CD4-positive, alpha-beta T cell (primary cell): ENCODE data around the gene TMOD3. TPM values are rescaled to one million over a fixed set of nuclear protein-coding genes. Genes with fewer than 3 reads are reported as not detected.

Experiments
- ATAC-seq: fragments of 200-7000 bp; cut with Tn5 transposase; one replicate; pipeline ENCODE4 v1.10.0; 2022; ENCODE audit warnings: mild to moderate bottlenecking; ENCODE audit not compliant: poor library complexity
- CTCF ChIA-PET: fragments of 350-600 bp; sonication (Branson Sonifier 250); formaldehyde crosslinking; loops from one replicate; lab custom pipeline; 2021; ENCODE audit warnings: antibody characterized with exemption, inconsistent platforms; lab: Charles Lee
- POLR2A ChIA-PET: fragments of 350-600 bp; sonication (Branson Sonifier 250); formaldehyde crosslinking; loops from one replicate; lab custom pipeline; 2021; ENCODE audit warnings: antibody characterized with exemption, inconsistent platforms; lab: Charles Lee
- DNase-seq, 14 experiments: peaks; one replicate each; pipeline ENCODE4 v3.0.0-alpha.2; 2013 to 2020; ENCODE audit warnings: mixed read lengths in 2 of 14
- H3K27ac ChIP-seq, 2 donors: one replicate each; pipeline versions ENCODE4 v1.5.1 to v1.7.0; 2013; ENCODE audit warnings: low read length in 2 of 2, low read depth in 1 of 2, mild to moderate bottlenecking in 1 of 2
- H3K27me3 ChIP-seq, 2 experiments: 1 replicate in 1 of 2; 2 replicates in 1 of 2; pipeline versions ENCODE4 v1.6.1 to v1.7.0; 2013; ENCODE audit warnings: low read length in 2 of 2, control low read depth in 1 of 2, mild to moderate bottlenecking in 1 of 2, moderate library complexity in 1 of 2; ENCODE audit not compliant: insufficient read depth in 2 of 2, control insufficient read depth in 1 of 2
- H3K36me3 ChIP-seq: one replicate; pipeline ENCODE4 v1.6.1; 2013; ENCODE audit warnings: low read length, control low read depth; ENCODE audit not compliant: insufficient read depth
- H3K4me1 ChIP-seq: one replicate; pipeline ENCODE4 v1.6.1; 2013; ENCODE audit warnings: low read length, control low read depth; ENCODE audit not compliant: insufficient read depth
- H3K4me3 ChIP-seq: one replicate; pipeline ENCODE4 v1.5.1; 2013; ENCODE audit warnings: mild to moderate bottlenecking, low read length, moderate library complexity
- H3K9me3 ChIP-seq, 2 experiments: 1 replicate in 1 of 2; 2 replicates in 1 of 2; pipeline versions ENCODE4 v1.6.1 to v1.7.0; 2013; ENCODE audit warnings: low read length in 2 of 2, mild to moderate bottlenecking in 2 of 2, control low read depth in 1 of 2, moderate library complexity in 1 of 2; ENCODE audit not compliant: control insufficient read depth in 1 of 2, insufficient read depth in 1 of 2
- H3K27ac Mint-ChIP-seq: one replicate; pipeline ENCODE4 v1.8.0; 2020; ENCODE audit warnings: mixed read lengths
- H3K27me3 Mint-ChIP-seq: one replicate; pipeline ENCODE4 v1.8.0; 2021; ENCODE audit warnings: mixed read lengths
- H3K36me3 Mint-ChIP-seq: one replicate; pipeline ENCODE4 v1.8.0; 2021; ENCODE audit warnings: low read depth, mixed read lengths
- H3K4me1 Mint-ChIP-seq: one replicate; pipeline ENCODE4 v1.8.0; 2021; ENCODE audit warnings: low read depth, mixed read lengths
- H3K4me3 Mint-ChIP-seq: one replicate; pipeline ENCODE4 v1.8.0; 2020; ENCODE audit warnings: mild to moderate bottlenecking, mixed read lengths
- H3K9me3 Mint-ChIP-seq: one replicate; pipeline ENCODE4 v1.8.0; 2020; ENCODE audit warnings: mixed read lengths
- CTCF ChIP-seq: fragments of 200-600 bp; IDR thresholded peaks from one replicate; pipeline ENCODE4 v1.8.0; 2022; ENCODE audit warnings: antibody characterized with exemption, mild to moderate bottlenecking
- intact Hi-C, 2 experiments: fragments of 100-400 bp; cut with DNase I in 1 of 2; cut with micrococcal nuclease in 1 of 2; formaldehyde crosslinking; loops; one replicate each; pipeline versions ENCODE4 v1.15.1 to v1.9.0; 2023 to 2025; cut with DNase I, micrococcal nuclease
- total RNA-seq, 174 experiments: library from RNA in 2 of 174; stranded (reverse) in 2 of 174; gene quantifications; one replicate each; pipeline ENCODE4 v1.2.3 and lab custom pipeline; 2021 to 2026

TMOD3 gene
- total RNA-seq, 2 experiments from 2014 or later, result 37.6 to 39.0 TPM

DNA sequence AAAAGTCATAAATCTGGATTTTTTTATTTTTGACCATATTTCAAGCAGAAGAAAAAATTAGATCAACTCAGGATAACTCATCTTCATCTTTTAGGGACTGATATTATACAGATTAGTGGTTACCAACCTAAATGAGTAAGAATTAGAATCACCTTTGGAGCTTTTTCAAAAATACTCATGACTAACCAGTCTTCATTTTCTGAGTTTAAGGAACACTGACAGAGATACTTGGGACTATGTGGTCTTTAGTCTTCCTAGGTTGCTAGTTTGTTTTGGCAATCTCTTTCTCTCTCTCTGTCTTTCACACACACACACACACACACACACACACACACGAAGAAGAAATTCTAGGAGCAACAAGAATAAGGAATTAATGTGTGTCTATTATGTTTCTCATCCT, 50.1 kb downstream of the TMOD3 start:
- ChIA-PET CTCF (no interaction called here), POLR2A (no interaction called here)
- Histone ChIP-seq H3K36me3 (peaks cover 29% of the 10 kb centered on the region), H3K4me3 (no peak overlapping the region), H3K9me3 (no peaks in the 10 kb centered on the region), H3K27ac (no peak overlapping the region), H3K4me1 (no peaks in the 10 kb centered on the region), H3K27me3 (no peaks in the 10 kb centered on the region)
- peaks cover 31% of the 10 kb centered on the region for H3K4me1 Mint-ChIP-seq
- H3K36me3 Mint-ChIP-seq, result peaks cover 67% of the 10 kb centered on the region
- peak overlapping the region; percentile 63 for H3K27ac Mint-ChIP-seq
- no peaks in the 10 kb centered on the region for H3K27me3 Mint-ChIP-seq
- TF ChIP-seq CTCF, result no peak
- ATAC-seq, result no peak
- intact Hi-C loops, result no loop called here
- no peaks in the 10 kb centered on the region for H3K9me3 Mint-ChIP-seq
- H3K4me3 Mint-ChIP-seq, result no peak overlapping the region
- DNase-seq, result no peak

DNA sequence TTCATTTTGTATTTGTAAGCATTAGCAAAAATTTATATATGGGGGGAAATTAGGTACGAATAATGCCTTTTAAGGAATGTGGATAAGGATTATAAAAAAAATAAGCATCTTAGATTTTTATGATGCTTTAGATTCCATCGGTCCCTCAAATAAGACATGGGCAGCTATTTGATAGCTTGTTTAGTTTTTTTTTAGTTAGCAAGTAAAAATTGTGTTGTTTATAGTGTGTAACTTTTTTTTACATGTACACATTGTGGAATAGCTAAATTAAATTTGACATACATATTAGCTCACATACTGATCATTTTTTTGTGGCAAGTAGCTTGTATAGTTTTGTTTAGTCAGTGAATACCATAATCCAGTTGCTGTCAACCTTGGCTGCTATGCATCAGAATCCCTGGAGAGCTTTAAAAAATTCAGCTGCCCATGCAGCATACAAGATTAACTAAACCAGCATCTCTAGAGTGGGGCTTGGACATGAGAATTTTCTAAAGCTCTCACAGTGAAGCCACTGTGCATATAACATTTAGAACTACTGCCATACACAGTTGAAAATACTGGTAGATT, 53.9 kb downstream of the TMOD3 start:
- POLR2A ChIA-PET, result no interaction called here

GRCh38 chr15:51884041-51884440, 54.6 kb downstream of the TMOD3 start:
- Mint-ChIP-seq H3K36me3 (peaks cover 62% of the 10 kb centered on the region), H3K9me3 (no peaks in the 10 kb centered on the region), H3K4me3 (no peak overlapping the region), H3K27ac (peak overlapping the region; percentile 49), H3K4me1 (peaks cover 18% of the 10 kb centered on the region), H3K27me3 (no peaks in the 10 kb centered on the region)
- H3K9me3 ChIP-seq, result peaks cover 0 to 11% of the 10 kb centered on the region in 2 experiments
- ChIA-PET CTCF (interaction anchor here (0.8 kb wide), 1 partner anchor 107 kb away, joined by 4 read pairs; no protein-coding TSS in a partner anchor), POLR2A (no interaction called here)
- TF ChIP-seq CTCF, result no peak
- no peak overlapping the region for H3K27ac ChIP-seq
- ATAC-seq (no peak), DNase-seq (no peak)
- intact Hi-C loops, result no loop called here
- no peak overlapping the region for H3K4me3 ChIP-seq
- H3K36me3 ChIP-seq, result peaks cover 12% of the 10 kb centered on the region
- peaks cover 3% of the 10 kb centered on the region for H3K4me1 ChIP-seq
- no peaks in the 10 kb centered on the region for H3K27me3 ChIP-seq

More for the DNA sequence above, 53.9 kb downstream of the TMOD3 start:
- Histone ChIP-seq H3K4me1 (peaks cover 3% of the 10 kb centered on the region), H3K36me3 (peaks cover 13% of the 10 kb centered on the region), H3K27ac (no peak overlapping the region), H3K4me3 (no peak overlapping the region), H3K9me3 (peaks cover 0 to 11% of the 10 kb centered on the region in 2 experiments), H3K27me3 (no peaks in the 10 kb centered on the region)
- CTCF ChIA-PET, result interaction anchor here (1.1 kb wide), 1 partner anchor 12 kb away, joined by 4 read pairs; no protein-coding TSS in a partner anchor
- no peak overlapping the region for H3K4me3 Mint-ChIP-seq
- no peak for TF ChIP-seq CTCF
- no peak for ATAC-seq
- peaks cover 64% of the 10 kb centered on the region for H3K36me3 Mint-ChIP-seq
- peak overlapping the region; percentile 15 for H3K27ac Mint-ChIP-seq
- no peak for DNase-seq
- intact Hi-C loops, result no loop called here
- no peaks in the 10 kb centered on the region for H3K9me3 Mint-ChIP-seq
- peaks cover 20% of the 10 kb centered on the region for H3K4me1 Mint-ChIP-seq
- no peaks in the 10 kb centered on the region for H3K27me3 Mint-ChIP-seq
